WTC11 (cell line): ENCODE data around the gene MARVELD1.

Experiments used
- CTCF ChIP-seq: fragments of 200-600 bp; IDR thresholded peaks from 2 replicates; pipeline ENCODE4 v1.8.0; 2022; ENCODE audit warnings: antibody characterized with exemption
- ESRRA ChIP-seq: sonication (generic); formaldehyde crosslinking; IDR thresholded peaks from 2 replicates; pipeline ENCODE4 v1.8.1; 2022; ENCODE audit warnings: mild to moderate bottlenecking, missing genetic modification reagents, borderline replicate concordance
- GABPB1 ChIP-seq: sonication (generic); formaldehyde crosslinking; IDR thresholded peaks from 2 replicates; pipeline ENCODE4 v1.8.1; 2023; ENCODE audit warnings: mild to moderate bottlenecking, missing genetic modification reagents
- GRHL2 ChIP-seq: fragments of 250-450 bp; sonication (Bioruptor Pico); IDR thresholded peaks from 2 replicates; pipeline ENCODE4 v1.8.0; 2022; ENCODE audit warnings: mild to moderate bottlenecking, moderate library complexity; ENCODE audit not compliant: insufficient replicate concordance, severe bottlenecking
- IRF1 ChIP-seq: sonication (generic); formaldehyde crosslinking; IDR thresholded peaks from 2 replicates; pipeline ENCODE4 v1.8.0; 2023; ENCODE audit warnings: missing genetic modification reagents
- NFE2L1 ChIP-seq: sonication (generic); formaldehyde crosslinking; IDR thresholded peaks from 2 replicates; pipeline ENCODE4 v1.8.1; 2023; ENCODE audit warnings: missing genetic modification reagents
- NFYB ChIP-seq: sonication (generic); formaldehyde crosslinking; conservative IDR thresholded peaks from 2 replicates; pipeline ENCODE4 v1.8.0; 2022; ENCODE audit warnings: low read depth, missing genetic modification reagents
- NR1H2 ChIP-seq: sonication (generic); formaldehyde crosslinking; IDR thresholded peaks from 2 replicates; pipeline ENCODE4 v1.9.0; 2021; ENCODE audit warnings: mild to moderate bottlenecking, moderate library complexity, missing genetic modification reagents
- PRDM15 ChIP-seq: sonication (generic); formaldehyde crosslinking; IDR thresholded peaks from 2 replicates; pipeline ENCODE4 v1.8.0; 2022; ENCODE audit warnings: missing genetic modification reagents
- SMAD3 ChIP-seq: sonication (generic); formaldehyde crosslinking; IDR thresholded peaks from 2 replicates; pipeline ENCODE4 v1.8.0; 2022; ENCODE audit warnings: missing genetic modification reagents, mild to moderate bottlenecking, borderline replicate concordance

GRCh38 chr10:97701438-97702069 lies 12.0 kb upstream of the MARVELD1 start:
- TF ChIP-seq GRHL2 (CRISPR knock-in tag) (no peak), ESRRA (no peak), NFE2L1 (no peak), CTCF (peak; percentile 64; the same call in 1 of the 2 replicates), NFYB (CRISPR knock-in tag) (no peak), SMAD3 (CRISPR knock-in tag) (no peak), GABPB1 (CRISPR knock-in tag) (no peak), PRDM15 (CRISPR knock-in tag) (no peak), NR1H2 (no peak), IRF1 (CRISPR knock-in tag) (no peak)
